Measurements from ENCODE around the gene ARHGAP35.
A peak's percentile ranks its signal among the peaks of the same experiment; 100 is the strongest.
"Not testable (repeated sequence)": the region's sequence is repeated elsewhere in the genome, so short reads cannot be mapped to it uniquely, and the experiment has no call there.

Gene ARHGAP35

GRCh38 chr19:46850228-46851203 is 10.3 kb upstream of the ARHGAP35 start, which contains the start of gene AP2S1:
Gene AP2S1 (minus strand): TSS chr19:46850846. CDS start chr19:46850766, 80 bp downstream.
- Histone ChIP-seq H3K27me3 (ENCODE audit: insufficient read depth, low read length) (no peaks in the 10 kb centered on the region), H2BK5ac (ENCODE audit: low read depth, low read length, poor library complexity) (peak within 1 kb of the TSS; percentile 73), H2AFZ (ENCODE audit: insufficient read depth, low read length, poor library complexity) (peak within 1 kb of the TSS; percentile 70), H3K27ac (ENCODE audit: low read depth, low read length) (peak within 1 kb of the TSS; percentile 86), H3K23ac (ENCODE audit: low read length) (no peak within 1 kb of the TSS), H3K36me3 (ENCODE audit: control insufficient read depth in 1 of 2, insufficient read depth in 2 of 2, low read length in 2 of 2) (peaks cover 3 to 5% of the 10 kb centered on the region in 2 experiments), H3K4me1 (ENCODE audit: control insufficient read depth in 1 of 2, insufficient read depth in 2 of 2, low read length in 2 of 2) (peaks cover 18 to 23% of the 10 kb centered on the region in 2 experiments), H3K4ac (ENCODE audit: low read depth, low read length) (peak within 1 kb of the TSS; percentile 46), H4K8ac (ENCODE audit: low read depth, low read length) (peak within 1 kb of the TSS; percentile 92), H4K91ac (ENCODE audit: low read depth, low read length) (peak within 1 kb of the TSS; percentile 92), H3K79me2 (ENCODE audit: control insufficient read depth, insufficient read depth, low read length, poor library complexity) (peaks cover 6% of the 10 kb centered on the region), H2BK120ac (ENCODE audit: insufficient read depth, low read length, poor library complexity) (peak within 1 kb of the TSS; percentile 81), H2BK12ac (ENCODE audit: low read length) (peak within 1 kb of the TSS; percentile 46), H3K4me2 (ENCODE audit: low read length) (peak within 1 kb of the TSS; percentile 57), H3K9me3 (ENCODE audit: insufficient read depth, low read depth, low read length) (no peaks in the 10 kb centered on the region), H3K9ac (ENCODE audit: low read length) (peak within 1 kb of the TSS; percentile 79), H3K18ac (ENCODE audit: low read length) (peak within 1 kb of the TSS; percentile 95), H4K12ac (ENCODE audit: low read depth, low read length) (peak within 1 kb of the TSS; percentile 61), H3K14ac (ENCODE audit: low read length) (peak within 1 kb of the TSS; percentile 96), H2AK5ac (ENCODE audit: low read length) (peak within 1 kb of the TSS; percentile 67), H3K79me1 (ENCODE audit: low read length) (peaks cover 22% of the 10 kb centered on the region), H3K4me3 (ENCODE audit: low read depth, low read length) (peak within 1 kb of the TSS; percentile 90)
- DNase-seq = peak; percentile 98 to 100
- WGBS (ENCODE audit: extremely low coverage, insufficient coverage, insufficient read length) = no CpG with 5 or more reads among the region's 53 CpGs

- no peaks in the 10 kb centered on the region for H3K27me3 ChIP-seq (ENCODE audit: insufficient read depth, low read length)
- no peak overlapping the region for H3K23ac ChIP-seq (ENCODE audit: low read length)
- peaks cover 4% of the 10 kb centered on the region for H3K79me2 ChIP-seq (ENCODE audit: control insufficient read depth, insufficient read depth, low read length, poor library complexity)
- no peak overlapping the region for H2AFZ ChIP-seq (ENCODE audit: insufficient read depth, low read length, poor library complexity)
- H3K4ac ChIP-seq (ENCODE audit: low read depth, low read length) = no peak overlapping the region
- H3K14ac ChIP-seq (ENCODE audit: low read length) = no peak overlapping the region
- no peaks in the 10 kb centered on the region for H3K9me3 ChIP-seq (ENCODE audit: insufficient read depth, low read depth, low read length)
- peaks cover 10 to 14% of the 10 kb centered on the region in 2 experiments for H3K4me1 ChIP-seq (ENCODE audit: control insufficient read depth in 1 of 2, insufficient read depth in 2 of 2, low read length in 2 of 2)
- no peak overlapping the region for H2BK120ac ChIP-seq (ENCODE audit: insufficient read depth, low read length, poor library complexity)
- no peak overlapping the region for H3K4me2 ChIP-seq (ENCODE audit: low read length)
- H4K8ac ChIP-seq (ENCODE audit: low read depth, low read length) = no peak overlapping the region
- H3K36me3 ChIP-seq (ENCODE audit: control insufficient read depth in 1 of 2, insufficient read depth in 2 of 2, low read length in 2 of 2) = no peaks in the 10 kb centered on the region
- no CpG with 5 or more reads among the region's 1 CpG for WGBS (ENCODE audit: extremely low coverage, insufficient coverage, insufficient read length)
- no peak overlapping the region for H4K12ac ChIP-seq (ENCODE audit: low read depth, low read length)
- H3K4me3 ChIP-seq (ENCODE audit: low read depth, low read length) = no peak overlapping the region
- H3K27ac ChIP-seq (ENCODE audit: low read depth, low read length) = no peak overlapping the region
- H2BK12ac ChIP-seq (ENCODE audit: low read length) = no peak overlapping the region
- H2AK5ac ChIP-seq (ENCODE audit: low read length) = no peak overlapping the region
- no peak overlapping the region for H3K18ac ChIP-seq (ENCODE audit: low read length)
- H3K79me1 ChIP-seq (ENCODE audit: low read length) = peaks cover 14% of the 10 kb centered on the region
- no peak overlapping the region for H4K91ac ChIP-seq (ENCODE audit: low read depth, low read length)
- no peak overlapping the region for H3K9ac ChIP-seq (ENCODE audit: low read length)
- no peak for DNase-seq
- no peak overlapping the region for H2BK5ac ChIP-seq (ENCODE audit: low read depth, low read length, poor library complexity)
These were observed 8.0 kb upstream of the ARHGAP35 start for GRCh38 chr19:46852830-46853229.

GRCh38 chr19:46854698-46855097 is 6.1 kb upstream of the ARHGAP35 start:
- H3K4ac ChIP-seq (ENCODE audit: low read depth, low read length) = not testable (repeated sequence)
- no CpG with 5 or more reads among the region's 13 CpGs for WGBS (ENCODE audit: extremely low coverage, insufficient coverage, insufficient read length)

GRCh38 chr19:46856062-46857022 is 4.5 kb upstream of the ARHGAP35 start:
- Histone ChIP-seq H2BK120ac (ENCODE audit: insufficient read depth, low read length, poor library complexity) (no peak overlapping the region), H2AK5ac (ENCODE audit: low read length) (no peak overlapping the region), H3K4me2 (ENCODE audit: low read length) (peak overlapping the region; percentile 38), H3K79me2 (ENCODE audit: control insufficient read depth, insufficient read depth, low read length, poor library complexity) (peaks cover 5% of the 10 kb centered on the region), H4K91ac (ENCODE audit: low read depth, low read length) (no peak overlapping the region), H3K27me3 (ENCODE audit: insufficient read depth, low read length) (no peaks in the 10 kb centered on the region), H3K4ac (ENCODE audit: low read depth, low read length) (no peak overlapping the region), H2AFZ (ENCODE audit: insufficient read depth, low read length, poor library complexity) (no peak overlapping the region), H2BK12ac (ENCODE audit: low read length) (no peak overlapping the region), H3K27ac (ENCODE audit: low read depth, low read length) (no peak overlapping the region), H3K14ac (ENCODE audit: low read length) (no peak overlapping the region), H3K23ac (ENCODE audit: low read length) (no peak overlapping the region), H3K4me1 (ENCODE audit: control insufficient read depth in 1 of 2, insufficient read depth in 2 of 2, low read length in 2 of 2) (peaks cover 0 to 3% of the 10 kb centered on the region in 2 experiments), H3K36me3 (ENCODE audit: control insufficient read depth in 1 of 2, insufficient read depth in 2 of 2, low read length in 2 of 2) (no peaks in the 10 kb centered on the region), H3K9me3 (ENCODE audit: insufficient read depth, low read depth, low read length) (no peaks in the 10 kb centered on the region), H4K8ac (ENCODE audit: low read depth, low read length) (no peak overlapping the region), H3K9ac (ENCODE audit: low read length) (no peak overlapping the region), H3K4me3 (ENCODE audit: low read depth, low read length) (no peak overlapping the region), H3K18ac (ENCODE audit: low read length) (no peak overlapping the region), H3K79me1 (ENCODE audit: low read length) (peaks cover 7% of the 10 kb centered on the region), H4K12ac (ENCODE audit: low read depth, low read length) (no peak overlapping the region), H2BK5ac (ENCODE audit: low read depth, low read length, poor library complexity) (no peak overlapping the region)
- WGBS (ENCODE audit: extremely low coverage, insufficient coverage, insufficient read length) = no CpG with 5 or more reads among the region's 41 CpGs
- peak; percentile 95 for DNase-seq

More at GRCh38 chr19:46854698-46855097, 6.1 kb upstream of the ARHGAP35 start:
- H3K4me3 ChIP-seq (ENCODE audit: low read depth, low read length); H4K8ac ChIP-seq (ENCODE audit: low read depth, low read length); H3K27me3 ChIP-seq (ENCODE audit: insufficient read depth, low read length); H3K79me2 ChIP-seq (ENCODE audit: control insufficient read depth, insufficient read depth, low read length, poor library complexity); H2AK5ac ChIP-seq (ENCODE audit: low read length); H3K9ac ChIP-seq (ENCODE audit: low read length); H2AFZ ChIP-seq (ENCODE audit: insufficient read depth, low read length, poor library complexity); H3K23ac ChIP-seq (ENCODE audit: low read length); H3K27ac ChIP-seq (ENCODE audit: low read depth, low read length); H3K14ac ChIP-seq (ENCODE audit: low read length); H2BK120ac ChIP-seq (ENCODE audit: insufficient read depth, low read length, poor library complexity); H4K91ac ChIP-seq (ENCODE audit: low read depth, low read length); DNase-seq; H3K4me2 ChIP-seq (ENCODE audit: low read length); H3K79me1 ChIP-seq (ENCODE audit: low read length); H2BK5ac ChIP-seq (ENCODE audit: low read depth, low read length, poor library complexity); H4K12ac ChIP-seq (ENCODE audit: low read depth, low read length); H3K4me1 ChIP-seq (ENCODE audit: control insufficient read depth in 1 of 2, insufficient read depth in 2 of 2, low read length in 2 of 2); H3K36me3 ChIP-seq (ENCODE audit: control insufficient read depth in 1 of 2, insufficient read depth in 2 of 2, low read length in 2 of 2); H3K9me3 ChIP-seq (ENCODE audit: insufficient read depth, low read depth, low read length); H3K18ac ChIP-seq (ENCODE audit: low read length); H2BK12ac ChIP-seq (ENCODE audit: low read length): not testable (repeated sequence)

Measured in trophoblast cell (in vitro differentiated cells and primary cell).